Smooth muscle cell (in vitro differentiated cells): ENCODE measurements around the gene WDR41. TPM values are rescaled to one million over a fixed set of nuclear protein-coding genes. Genes with fewer than 3 reads are reported as not detected.

Experiments
- DNase-seq: peaks from one replicate; lab custom pipeline; 2025; ENCODE audit not compliant: unreplicated experiment; lab: John Stamatoyannopoulos, UW
- H2AFZ ChIP-seq: fragments of 200-600 bp; sonication (generic); 2 replicates; pipeline ENCODE4 v1.6.0; 2016; ENCODE audit warnings: antibody characterized with exemption, low read depth, mild to moderate bottlenecking
- H3F3A ChIP-seq: fragments of 200-600 bp; sonication (generic); 2 replicates; pipeline ENCODE4 v1.6.0; 2017; ENCODE audit warnings: antibody characterized with exemption, low read depth
- H3K27ac ChIP-seq: fragments of 200-600 bp; sonication (generic); 2 replicates; pipeline ENCODE4 v1.5.1; 2016; ENCODE audit warnings: low read depth, mild to moderate bottlenecking
- H3K27me3 ChIP-seq: fragments of 200-600 bp; sonication (generic); 2 replicates; pipeline ENCODE4 v1.6.1; 2016; ENCODE audit warnings: low read depth, mild to moderate bottlenecking
- H3K36me3 ChIP-seq: fragments of 200-600 bp; sonication (generic); 2 replicates; pipeline ENCODE4 v1.5.1; 2016; ENCODE audit warnings: low read depth
- H3K4me1 ChIP-seq: fragments of 200-600 bp; sonication (generic); 2 replicates; pipeline ENCODE4 v1.5.1; 2016; ENCODE audit warnings: low read depth
- H3K4me2 ChIP-seq: fragments of 200-600 bp; sonication (generic); 2 replicates; pipeline ENCODE4 v1.6.0; 2016; ENCODE audit warnings: mild to moderate bottlenecking
- H3K4me3 ChIP-seq: fragments of 200-600 bp; sonication (generic); 2 replicates; pipeline ENCODE4 v1.5.1; 2016; ENCODE audit warnings: mild to moderate bottlenecking
- H3K79me2 ChIP-seq: fragments of 200-600 bp; sonication (generic); 2 replicates; pipeline ENCODE4 v1.6.0; 2016; ENCODE audit warnings: low read depth, mild to moderate bottlenecking
- H3K9ac ChIP-seq: fragments of 200-600 bp; sonication (generic); 2 replicates; pipeline ENCODE4 v1.6.0; 2016; ENCODE audit warnings: low read depth
- H3K9me3 ChIP-seq: fragments of 200-600 bp; sonication (generic); replicated peaks from 2 replicates; pipeline ENCODE4 v1.5.1; 2016; ENCODE audit warnings: low read depth
- H4K20me1 ChIP-seq: fragments of 200-600 bp; sonication (generic); 2 replicates; pipeline ENCODE4 v1.6.0; 2016; ENCODE audit warnings: low read depth
- WGBS: methylation state at CpG from one replicate; pipeline ENCODE4 v1.1.7; 2016; ENCODE audit warnings: low lambda C conversion rate; 5-methylcytosine and 5-hydroxymethylcytosine counted together
- polyA plus RNA-seq: library from polyadenylated mRNA; unstranded; fragments of >200 nt; fragmentation: Nextera tagmentation; extraction: Ambion mirVana; gene quantifications from 2 replicates; pipeline ENCODE4 v1.2.1, GENCODE V29; 2016
- total RNA-seq: library from RNA; depleted of rRNA; stranded (reverse); fragments of >200 nt; gene quantifications from 2 replicates; pipeline ENCODE4 v1.2.3, GENCODE V29; 2014
- TF ChIP-seq, protein P1 (sequence below): fragments of 200-600 bp; sonication (generic); IDR thresholded peaks from 2 replicates; pipeline ENCODE4 v1.5.1; 2017; ENCODE audit warnings: borderline replicate concordance, mild to moderate bottlenecking, antibody characterized with exemption; ENCODE audit not compliant: insufficient read depth, poor library complexity, severe bottlenecking

WDR41 gene
- total and polyA plus RNA-seq, 2 experiments from 2014 or later: 75.9 to 115 TPM

DNA sequence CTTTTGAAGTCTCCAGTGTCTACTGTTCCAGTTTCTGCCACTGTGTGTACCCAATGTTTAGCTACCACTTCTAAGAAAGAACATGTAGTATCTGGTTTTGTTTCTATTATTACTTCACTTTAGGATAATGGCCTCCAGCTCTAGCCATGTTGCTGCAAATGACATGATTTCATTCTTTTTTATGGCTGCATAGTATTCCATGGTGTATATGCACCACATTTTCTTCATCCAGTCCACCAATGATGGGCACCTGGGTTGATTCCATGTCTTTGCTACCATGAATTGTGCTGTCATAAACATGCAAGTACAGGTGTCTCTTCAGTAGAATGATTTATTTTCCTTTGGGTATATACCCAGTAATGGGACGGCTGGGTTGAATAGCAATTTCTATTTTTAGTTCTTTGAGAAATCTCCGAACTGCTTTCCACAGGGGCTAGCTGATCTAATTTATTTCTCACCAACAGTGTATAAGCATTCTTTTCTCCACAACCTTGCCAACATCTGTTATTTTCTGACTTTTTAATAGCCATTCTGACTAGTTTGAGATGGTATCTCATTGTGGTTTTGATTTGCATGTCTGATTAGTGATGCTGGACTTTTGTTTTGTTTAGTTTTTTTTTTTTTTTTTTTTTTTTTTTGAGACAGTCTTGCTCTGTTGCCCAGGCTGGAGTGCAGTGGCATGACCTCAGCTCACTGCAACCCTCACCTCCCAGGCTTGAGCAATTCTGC lies 68.9 kb downstream of the WDR41 start:
- H3K27ac ChIP-seq: no peak overlapping the region
- H4K20me1 ChIP-seq: no peaks in the 10 kb centered on the region
- H3K9ac ChIP-seq: no peak overlapping the region
- H3K27me3 ChIP-seq: no peaks in the 10 kb centered on the region
- H3K4me2 ChIP-seq: no peak overlapping the region
- TF ChIP-seq, protein P1, sequence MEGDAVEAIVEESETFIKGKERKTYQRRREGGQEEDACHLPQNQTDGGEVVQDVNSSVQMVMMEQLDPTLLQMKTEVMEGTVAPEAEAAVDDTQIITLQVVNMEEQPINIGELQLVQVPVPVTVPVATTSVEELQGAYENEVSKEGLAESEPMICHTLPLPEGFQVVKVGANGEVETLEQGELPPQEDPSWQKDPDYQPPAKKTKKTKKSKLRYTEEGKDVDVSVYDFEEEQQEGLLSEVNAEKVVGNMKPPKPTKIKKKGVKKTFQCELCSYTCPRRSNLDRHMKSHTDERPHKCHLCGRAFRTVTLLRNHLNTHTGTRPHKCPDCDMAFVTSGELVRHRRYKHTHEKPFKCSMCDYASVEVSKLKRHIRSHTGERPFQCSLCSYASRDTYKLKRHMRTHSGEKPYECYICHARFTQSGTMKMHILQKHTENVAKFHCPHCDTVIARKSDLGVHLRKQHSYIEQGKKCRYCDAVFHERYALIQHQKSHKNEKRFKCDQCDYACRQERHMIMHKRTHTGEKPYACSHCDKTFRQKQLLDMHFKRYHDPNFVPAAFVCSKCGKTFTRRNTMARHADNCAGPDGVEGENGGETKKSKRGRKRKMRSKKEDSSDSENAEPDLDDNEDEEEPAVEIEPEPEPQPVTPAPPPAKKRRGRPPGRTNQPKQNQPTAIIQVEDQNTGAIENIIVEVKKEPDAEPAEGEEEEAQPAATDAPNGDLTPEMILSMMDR: no peak
- H3K9me3 ChIP-seq: no peaks in the 10 kb centered on the region
- H3K79me2 ChIP-seq: no peaks in the 10 kb centered on the region
- H3K4me3 ChIP-seq: no peak overlapping the region
- H3K4me1 ChIP-seq: no peaks in the 10 kb centered on the region
- DNase-seq: no peak
- 94% methylated on average over 2 of the region's 2 CpGs for WGBS
- H3F3A ChIP-seq: no peaks in the 10 kb centered on the region
- no peak overlapping the region for H2AFZ ChIP-seq
- no peaks in the 10 kb centered on the region for H3K36me3 ChIP-seq

DNA sequence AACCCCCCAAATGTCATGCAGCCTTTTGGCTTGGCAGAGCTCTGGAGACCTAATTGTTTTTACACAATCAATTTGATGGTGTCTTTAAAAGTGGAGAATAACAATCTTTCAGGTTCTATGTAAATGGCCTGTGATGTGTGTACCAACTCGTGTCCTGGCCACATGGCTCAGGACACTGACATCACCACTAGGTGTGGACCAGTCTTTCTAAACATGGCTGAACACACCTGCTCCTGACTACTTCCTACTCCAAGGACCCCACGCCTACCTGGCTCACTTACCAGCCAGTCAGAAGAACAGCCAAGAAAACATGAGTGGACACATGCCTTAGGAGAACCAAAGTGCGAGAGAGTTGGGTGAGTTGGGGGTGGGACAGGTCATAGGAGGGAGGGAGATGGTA lies 71.2 kb downstream of the WDR41 start:
- 63% methylated on average over 3 of the region's 3 CpGs for WGBS
- no peaks in the 10 kb centered on the region for H3K9me3 ChIP-seq
- no peak overlapping the region for H2AFZ ChIP-seq
- H3K9ac ChIP-seq: no peak overlapping the region
- no peaks in the 10 kb centered on the region for H4K20me1 ChIP-seq
- H3K4me3 ChIP-seq: no peak overlapping the region
- TF ChIP-seq, protein P1: no peak
- no peaks in the 10 kb centered on the region for H3F3A ChIP-seq
- no peaks in the 10 kb centered on the region for H3K79me2 ChIP-seq
- no peak overlapping the region for H3K27ac ChIP-seq
- H3K4me1 ChIP-seq: no peaks in the 10 kb centered on the region
- H3K27me3 ChIP-seq: no peaks in the 10 kb centered on the region
- H3K36me3 ChIP-seq: no peaks in the 10 kb centered on the region
- H3K4me2 ChIP-seq: no peak overlapping the region
- no peak for DNase-seq

DNA sequence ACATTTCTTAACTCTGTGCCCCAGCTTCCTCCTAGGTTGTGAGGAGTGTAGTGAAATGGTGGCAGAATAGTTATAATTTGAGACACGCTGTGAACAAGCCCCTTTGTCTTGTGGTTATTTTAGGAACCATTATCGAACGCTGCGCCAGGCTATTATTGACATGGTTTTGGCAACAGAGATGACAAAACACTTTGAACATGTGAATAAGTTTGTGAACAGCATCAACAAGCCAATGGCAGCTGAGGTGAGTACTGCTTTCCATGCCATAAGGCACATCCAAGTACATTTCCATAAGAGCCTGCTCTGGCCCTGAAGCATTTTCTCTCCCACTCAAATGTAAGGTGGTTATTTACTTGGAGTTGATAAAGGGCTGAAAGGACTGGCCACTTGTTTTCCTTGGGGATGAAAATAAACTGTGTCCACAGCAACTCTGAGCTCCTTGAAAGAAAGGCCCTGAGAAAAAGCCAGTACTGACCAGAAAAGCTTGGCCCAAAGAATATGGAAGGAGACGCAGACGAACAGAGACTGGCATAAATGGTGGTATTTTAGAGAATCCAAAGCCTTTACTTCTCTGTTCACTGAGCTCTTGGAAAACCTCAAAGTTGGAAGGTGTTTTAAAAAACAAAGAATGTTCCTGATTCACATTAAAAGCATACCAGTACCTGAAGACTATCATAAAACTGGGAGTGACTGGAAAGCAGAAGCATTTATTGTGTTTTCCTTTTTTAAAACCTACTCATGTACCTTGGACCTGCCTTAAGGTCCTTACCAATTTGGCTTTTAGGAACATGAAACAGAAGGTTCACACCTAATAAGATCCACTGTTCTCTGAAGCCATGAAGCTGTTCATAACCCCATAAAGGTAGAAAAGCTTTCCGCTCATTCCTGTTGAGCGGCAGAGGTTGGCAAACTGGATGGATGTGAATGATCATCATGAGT lies 72.2 kb downstream of the WDR41 start:
- H3K4me2 ChIP-seq: no peak overlapping the region
- 94% methylated on average over 8 of the region's 8 CpGs for WGBS
- no peaks in the 10 kb centered on the region for H3K79me2 ChIP-seq
- no peaks in the 10 kb centered on the region for H3F3A ChIP-seq
- no peaks in the 10 kb centered on the region for H4K20me1 ChIP-seq
- H3K9me3 ChIP-seq: no peaks in the 10 kb centered on the region
- H3K4me1 ChIP-seq: no peaks in the 10 kb centered on the region
- TF ChIP-seq, protein P1: no peak
- H3K27ac ChIP-seq: no peak overlapping the region
- no peaks in the 10 kb centered on the region for H3K27me3 ChIP-seq
- no peak overlapping the region for H3K9ac ChIP-seq
- no peaks in the 10 kb centered on the region for H3K36me3 ChIP-seq
- no peak overlapping the region for H3K4me3 ChIP-seq
- no peak overlapping the region for H2AFZ ChIP-seq
- no peak for DNase-seq
